Stimulated activated CD8-positive, alpha-beta memory T cell treated with anti-CD3 and anti-CD28 coated beads, Interleukin-15, amount 100 ng/mL, for 1 hour (primary cell): ENCODE results near the gene ALX4.

Experiments
- DNase-seq: peaks from one replicate; pipeline ENCODE4 v3.0.0-alpha.2; 2020; ENCODE audit warnings: low read depth

The ALX4 gene

GRCh38 chr11:44315947-44316658 lies 6.2 kb upstream of the ALX4 start:
- no peak for DNase-seq

GRCh38 chr11:44314733-44315132 lies 4.8 kb upstream of the ALX4 start:
- DNase-seq: no peak

GRCh38 chr11:44313761-44314489 lies 4.0 kb upstream of the ALX4 start:
- DNase-seq: no peak

- no peak for DNase-seq
Measured at GRCh38 chr11:44312876-44313275, 2.9 kb upstream of the ALX4 start.

- DNase-seq: no peak
Measured at GRCh38 chr11:44311339-44312261, 1.7 kb upstream of the ALX4 start.

- no peak for DNase-seq
Measured at GRCh38 chr11:44310463-44311272, 729 bp upstream of the ALX4 start.

- no peak for DNase-seq
Measured at GRCh38 chr11:44310206-44310462, 195 bp upstream of the ALX4 start.

GRCh38 chr11:44308923-44309477 lies 939 bp downstream of the ALX4 start:
- DNase-seq: no peak

GRCh38 chr11:44308256-44308922 lies 1.6 kb downstream of the ALX4 start:
- DNase-seq: no peak

GRCh38 chr11:44307340-44308099 lies 2.4 kb downstream of the ALX4 start:
- no peak for DNase-seq

GRCh38 chr11:44306918-44307244 lies 3.1 kb downstream of the ALX4 start:
- DNase-seq: no peak

GRCh38 chr11:44306052-44306917 lies 3.7 kb downstream of the ALX4 start:
- no peak for DNase-seq

- no peak for DNase-seq
Measured at GRCh38 chr11:44305470-44306051, 4.4 kb downstream of the ALX4 start.

GRCh38 chr11:44305026-44305469 lies 4.9 kb downstream of the ALX4 start:
- DNase-seq: no peak

GRCh38 chr11:44304091-44305025 lies 5.6 kb downstream of the ALX4 start:
- DNase-seq: no peak

- no peak for DNase-seq
Measured at GRCh38 chr11:44303401-44303938, 6.5 kb downstream of the ALX4 start.

GRCh38 chr11:44301564-44302271 lies 8.2 kb downstream of the ALX4 start:
- DNase-seq: no peak
